ENCODE measurements around the gene KRTAP5-2.

KRTAP5-2 gene

GRCh38 chr11:1565904-1566247 is 32.2 kb downstream of the KRTAP5-2 start:
- no peak for DNase-seq

GRCh38 chr11:1565173-1565903 is 32.8 kb downstream of the KRTAP5-2 start:
- DNase-seq = no peak

GRCh38 chr11:1564535-1565172 is 33.4 kb downstream of the KRTAP5-2 start:
- no peak for DNase-seq

GRCh38 chr11:1563697-1564534 is 34.2 kb downstream of the KRTAP5-2 start:
- DNase-seq = no peak

- no peak for DNase-seq
Observed at GRCh38 chr11:1563149-1563638, 34.9 kb downstream of the KRTAP5-2 start.

GRCh38 chr11:1562469-1563148 is 35.5 kb downstream of the KRTAP5-2 start:
- no peak for DNase-seq

- DNase-seq = no peak
Observed at GRCh38 chr11:1561955-1562354, 36.1 kb downstream of the KRTAP5-2 start.

GRCh38 chr11:1561266-1561665 is 36.8 kb downstream of the KRTAP5-2 start:
- no peak for DNase-seq

- DNase-seq = no peak
Observed at GRCh38 chr11:1560649-1561251, 37.3 kb downstream of the KRTAP5-2 start.

GRCh38 chr11:1560002-1560648 is 38.0 kb downstream of the KRTAP5-2 start:
- DNase-seq = no peak

- DNase-seq = no peak
Observed at GRCh38 chr11:1559111-1559951, 38.8 kb downstream of the KRTAP5-2 start.

- no peak for DNase-seq
Observed at GRCh38 chr11:1558775-1559110, 39.4 kb downstream of the KRTAP5-2 start.

- no peak for DNase-seq
Observed at GRCh38 chr11:1557904-1558774, 40.0 kb downstream of the KRTAP5-2 start.

- DNase-seq = no peak
Observed at GRCh38 chr11:1557051-1557884, 40.8 kb downstream of the KRTAP5-2 start.

GRCh38 chr11:1556278-1556902 is 41.7 kb downstream of the KRTAP5-2 start:
- no peak for DNase-seq

- DNase-seq = no peak
Observed at GRCh38 chr11:1555713-1556153, 42.4 kb downstream of the KRTAP5-2 start.

- DNase-seq = no peak
Observed at GRCh38 chr11:1554981-1555712, 42.9 kb downstream of the KRTAP5-2 start.
